GM12878 (cell line): Measurements from ENCODE around the gene SHPK. TPM values are rescaled to one million over a fixed set of nuclear protein-coding genes. Genes with fewer than 3 reads are reported as not detected.

Experiments used
- ATAC-seq: fragments of 200-7000 bp; cut with Tn5 transposase; 3 replicates; pipeline ENCODE4 v1.9.1; 2020; ENCODE audit warnings: mild to moderate bottlenecking, moderate library complexity
- BruUV-seq: library from RNA; stranded (reverse); fragments of 400-500 nt; replicated peaks from 2 replicates; lab custom pipeline; 2021; lab: Mats Ljungman, UMichigan
- CTCF ChIA-PET: fragments of 300-600 bp; sonication (Branson Sonifier 250); formaldehyde crosslinking; extraction: SDS; loops from one replicate; lab custom pipeline; 2021; ENCODE audit warnings: inconsistent platforms; lab: Yijun Ruan, JAX
- POLR2A ChIA-PET: fragments of 350-600 bp; formaldehyde crosslinking; extraction: SDS; loops from one replicate; lab custom pipeline; 2021; ENCODE audit warnings: inconsistent platforms; lab: Charles Lee
- RAD21 ChIA-PET: fragments of 300-600 bp; sonication (Branson Sonifier 250); formaldehyde crosslinking; loops from one replicate; lab custom pipeline; 2023; ENCODE audit warnings: antibody characterized with exemption; ENCODE audit not compliant: unreplicated experiment; lab: Charles Lee
- SMC1A ChIA-PET: fragments of 300-600 bp; sonication (Branson Sonifier 250); formaldehyde crosslinking; loops from one replicate; lab custom pipeline; 2023; ENCODE audit not compliant: unreplicated experiment, uncharacterized antibody; lab: Charles Lee
- DNase-seq: peaks from one replicate; pipeline ENCODE4 v3.0.0-alpha.2; 2011; ENCODE audit warnings: low read depth, low spot score
- FAIRE-seq: peaks from 3 replicates; lab custom pipeline; 2011; peaks lifted over from hg19 to GRCh38; lab: Jason Lieb, UNC
- H2AFZ ChIP-seq: 2 replicates; pipeline ENCODE4 v1.6.0; 2011; ENCODE audit warnings: low read depth, low read length, control low read depth; ENCODE audit not compliant: control insufficient read depth
- H3K27ac ChIP-seq: 2 replicates; pipeline ENCODE4 v1.5.1; 2011; ENCODE audit warnings: control low read depth; ENCODE audit not compliant: control insufficient read depth, insufficient read depth
- H3K27me3 ChIP-seq, 2 experiments: replicated peaks in 1 of 2; 2 replicates each; pipeline versions ENCODE4 v1.6.0 to v1.6.1; 2011; ENCODE audit warnings: low read length in 1 of 2; ENCODE audit not compliant: control insufficient read depth in 2 of 2, insufficient read depth in 2 of 2
- H3K36me3 ChIP-seq, 2 experiments: 2 replicates each; pipeline ENCODE4 v1.5.1; 2011; ENCODE audit warnings: low read length in 1 of 2; ENCODE audit not compliant: control insufficient read depth in 2 of 2, insufficient read depth in 2 of 2
- H3K4me1 ChIP-seq: 2 replicates; pipeline ENCODE4 v1.6.1; 2011; ENCODE audit warnings: mild to moderate bottlenecking, low read length, moderate library complexity, mixed read lengths; ENCODE audit not compliant: control insufficient read depth, insufficient read depth
- H3K4me2 ChIP-seq: 2 replicates; pipeline ENCODE4 v1.6.0; 2011; ENCODE audit warnings: control low read depth; ENCODE audit not compliant: control insufficient read depth, insufficient read depth
- H3K4me3 ChIP-seq: fragments of 200-600 bp; sonication (generic); 2 replicates; pipeline ENCODE4 v1.5.1; 2016
- H3K79me2 ChIP-seq: 2 replicates; pipeline ENCODE4 v1.6.0; 2011; ENCODE audit warnings: low read length; ENCODE audit not compliant: control insufficient read depth, insufficient read depth
- H3K9ac ChIP-seq: 2 replicates; pipeline ENCODE4 v1.8.0; 2011; ENCODE audit warnings: low read length, control low read depth, mixed read lengths; ENCODE audit not compliant: control insufficient read depth, insufficient read depth
- H3K9me3 ChIP-seq: replicated peaks from 3 replicates; pipeline ENCODE4 v1.5.1; 2011; ENCODE audit warnings: mild to moderate bottlenecking, low read length; ENCODE audit not compliant: control insufficient read depth, insufficient read depth
- H4K20me1 ChIP-seq: 2 replicates; pipeline ENCODE4 v1.6.0; 2011; ENCODE audit not compliant: control insufficient read depth, insufficient read depth
- ASH2L ChIP-seq: fragments of 300-600, 200-600 bp; sonication (generic); IDR thresholded peaks from 2 replicates; pipeline ENCODE4 v1.6.1; 2017; ENCODE audit warnings: low read depth, mild to moderate bottlenecking, borderline replicate concordance
- CBX5 ChIP-seq: sonication (generic); IDR thresholded peaks from 2 replicates; pipeline ENCODE4 v1.6.1; 2016; ENCODE audit warnings: low read depth, moderate library complexity, mild to moderate bottlenecking, inconsistent platforms
- CTCF ChIP-seq, 3 experiments: IDR thresholded peaks in 2 of 3; conservative IDR thresholded peaks in 1 of 3; 2 replicates each; pipeline ENCODE4 v1.5.1; 2011; ENCODE audit warnings: low read depth in 3 of 3, low read length in 3 of 3, mild to moderate bottlenecking in 3 of 3, control low read depth in 2 of 3, moderate library complexity in 2 of 3, inconsistent platforms in 1 of 3, mixed read lengths in 1 of 3; ENCODE audit not compliant: control insufficient read depth in 2 of 3, insufficient read depth in 1 of 3; ENCODE audit errors: extremely low read depth in 1 of 3
- MLLT1 ChIP-seq: fragments of 450-650 bp; IDR thresholded peaks from 2 replicates; pipeline ENCODE4 v1.6.1; 2016; ENCODE audit warnings: mild to moderate bottlenecking
- NFYA ChIP-seq: IDR thresholded peaks from 2 replicates; pipeline ENCODE4 v1.6.1; 2011; ENCODE audit warnings: low read depth, mild to moderate bottlenecking, low read length, improper control_type of control experiment, borderline replicate concordance
- NFYB ChIP-seq: IDR thresholded peaks from 2 replicates; pipeline ENCODE4 v1.6.1; 2011; ENCODE audit warnings: low read depth, mild to moderate bottlenecking, low read length, improper control_type of control experiment, moderate library complexity; ENCODE audit not compliant: insufficient read depth
- NR2C1 ChIP-seq: fragments of 450-650 bp; IDR thresholded peaks from 2 replicates; pipeline ENCODE4 v1.6.1; 2017; ENCODE audit warnings: antibody characterized with exemption, mild to moderate bottlenecking, moderate library complexity
- NRF1 ChIP-seq: conservative IDR thresholded peaks from 2 replicates; pipeline ENCODE4 v1.6.1; 2011; ENCODE audit warnings: mild to moderate bottlenecking, low read depth, low read length, improper control_type of control experiment
- RAD21 ChIP-seq: IDR thresholded peaks from 2 replicates; pipeline ENCODE4 v1.6.1; 2011; ENCODE audit warnings: mild to moderate bottlenecking, low read depth, low read length, moderate library complexity; ENCODE audit not compliant: insufficient read depth
- SMC3 ChIP-seq: IDR thresholded peaks from 2 replicates; pipeline ENCODE4 v1.6.1; 2011; ENCODE audit warnings: low read length, improper control_type of control experiment, borderline replicate concordance
- TBL1XR1 ChIP-seq: IDR thresholded peaks from 2 replicates; pipeline ENCODE4 v1.6.1; 2012; ENCODE audit warnings: low read depth, low read length, improper control_type of control experiment
- WGBS: methylation state at CpG from one replicate; pipeline ENCODE4 v1.1.6; 2016; ENCODE audit warnings: low lambda C conversion rate; ENCODE audit not compliant: insufficient replicate concordance, insufficient coverage; ENCODE audit errors: missing lambda C conversion rate; 5-methylcytosine and 5-hydroxymethylcytosine counted together
- in situ Hi-C: fragments of 300-500 bp; cut with MboI; formaldehyde crosslinking; loops from 9 replicates; pipeline ENCODE4 v1.14.3; 2018; ENCODE audit warnings: mixed read lengths
- intact Hi-C: fragments of 100-400 bp; cut with micrococcal nuclease; formaldehyde crosslinking; loops from one replicate; pipeline ENCODE4 v1.14.2; 2022; ENCODE audit not compliant: unreplicated experiment
- polyA plus RNA-seq, 11 experiments: library from polyadenylated mRNA; depleted of rRNA in 4 of 11; unstranded in 6 of 11; stranded (reverse) in 5 of 11; fragments of >200 nt; fragmentation: Nextera tagmentation in 4 of 11; fragmentation: Illumina TruSeq in 1 of 11; extraction: Ambion mirVana in 4 of 11; extraction: Trizol in 1 of 11; gene quantifications; 1 replicate in 1 of 11; 2 replicates in 10 of 11; pipeline versions ENCODE4 v1.2.1 to v1.2.3, GENCODE V29; 2011 to 2016; ENCODE audit warnings: inconsistent platforms in 2 of 11, missing spikeins in 2 of 11, low read depth in 1 of 11
- total RNA-seq, 4 experiments: library from RNA; depleted of rRNA in 3 of 4; stranded (reverse); fragments of >200 nt in 3 of 4; fragmentation: Illumina TruSeq in 1 of 4; extraction: Trizol in 1 of 4; gene quantifications; 2 replicates each; pipeline versions ENCODE4 v1.2.1 to v1.2.3, GENCODE V29; 2013 to 2021

Gene SHPK
- total and polyA plus RNA-seq, 10 of the 15 experiments (the other 5 are each of a cell fraction or from before 2014, with no cell fraction given) = 1.7 to 16.6 (median 12.9) TPM

- POLR2A ChIA-PET = no interaction called here
- RAD21 ChIA-PET = no interaction called here
- no peak overlapping the region for H3K27ac ChIP-seq
- H3K27me3 ChIP-seq = no peaks in the 10 kb centered on the region
- no peaks in the 10 kb centered on the region for H4K20me1 ChIP-seq
- H3K9me3 ChIP-seq = no peaks in the 10 kb centered on the region
- CTCF ChIA-PET = no interaction called here
- SMC1A ChIA-PET = no interaction called here
- no peak for ATAC-seq
- in situ Hi-C loops = no loop called here
- WGBS = 86% methylated on average over 8 of the region's 11 CpGs
- H3K9ac ChIP-seq = no peak overlapping the region
- H2AFZ ChIP-seq = no peak overlapping the region
- no peaks in the 10 kb centered on the region for H3K4me1 ChIP-seq
- TF ChIP-seq NFYB = no peak
- TF ChIP-seq NRF1 = no peak
- no peak for TF ChIP-seq TBL1XR1
- no peak for TF ChIP-seq ASH2L
- TF ChIP-seq NR2C1 = no peak
- no peak for FAIRE-seq
- no TSS peak for BruUV-seq
- H3K4me3 ChIP-seq = no peak overlapping the region
- no peak for DNase-seq
- no peak overlapping the region for H3K4me2 ChIP-seq
- intact Hi-C loops = no loop called here
- no peaks in the 10 kb centered on the region for H3K79me2 ChIP-seq
- H3K36me3 ChIP-seq = no peaks in the 10 kb centered on the region
These were observed 19.7 kb upstream of the SHPK start for GRCh38 chr17:3655766-3656165.

GRCh38 chr17:3647769-3648555, 11.9 kb upstream of the SHPK start:
- Histone ChIP-seq H3K9me3 (no peaks in the 10 kb centered on the region), H3K27me3 (no peaks in the 10 kb centered on the region), H3K9ac (no peak overlapping the region), H3K27ac (no peak overlapping the region), H3K4me1 (peaks cover 4% of the 10 kb centered on the region), H3K36me3 (no peaks in the 10 kb centered on the region), H3K79me2 (no peaks in the 10 kb centered on the region), H4K20me1 (no peaks in the 10 kb centered on the region), H3K4me3 (no peak overlapping the region), H2AFZ (no peak overlapping the region), H3K4me2 (no peak overlapping the region)
- FAIRE-seq (peak; percentile 81), ATAC-seq (peak; percentile 87), DNase-seq (no peak)
- 70% methylated on average over 20 of the region's 20 CpGs for WGBS
- RAD21 ChIA-PET = interaction anchor here (2.2 kb wide), 1 partner anchor 12 kb away, joined by 9 read pairs; the partner anchor contains the start of genes CTNS and SHPK
- POLR2A ChIA-PET = interaction anchor here (1.0 kb wide), 1 partner anchor 12 kb away, joined by 3 read pairs; the partner anchor contains the start of genes CTNS and SHPK
- no TSS peak for BruUV-seq
- intact Hi-C loops = loop anchor here (2.0 to 10.0 kb wide), 2 partner anchors 45 to 603 kb away; no protein-coding TSS in a partner anchor
- SMC1A ChIA-PET = interaction anchor here (2.3 kb wide), 1 partner anchor 46 kb away, joined by 8 read pairs; no protein-coding TSS in a partner anchor
- CTCF ChIA-PET = interaction anchor here (1.0 to 2.4 kb wide), 5 partner anchors 11 to 90 kb away, joined by 4 to 14 read pairs (median 10); partner anchors contain the start of genes CTNS and SHPK
- in situ Hi-C loops = no loop called here
- TF ChIP-seq RAD21 (peak; percentile 40), SMC3 (peak; percentile 47), CTCF (IDR thresholded peaks at IDR 0.05 in 2 of 3, conservative IDR thresholded peaks at IDR 0.05 in 1 of 3; ENCODE audit: control insufficient read depth in 2 of 3, extremely low read depth in 1 of 3, insufficient read depth in 1 of 3, low read depth in 3 of 3, low read length in 3 of 3) (peak; percentile 48 to 63 (median 49)), NFYA (no peak), MLLT1 (no peak), CBX5 (no peak)
